WTC11 (cell line): Measurements from ENCODE around the gene LIN9.

ENCODE experiments used
- CREM ChIP-seq: sonication (generic); formaldehyde crosslinking; IDR thresholded peaks from 2 replicates; pipeline ENCODE4 v1.8.1; 2022; ENCODE audit warnings: mild to moderate bottlenecking, missing genetic modification reagents, moderate library complexity
- ESRRA ChIP-seq: sonication (generic); formaldehyde crosslinking; IDR thresholded peaks from 2 replicates; pipeline ENCODE4 v1.8.1; 2022; ENCODE audit warnings: mild to moderate bottlenecking, missing genetic modification reagents, borderline replicate concordance
- ETV6 ChIP-seq: sonication (generic); formaldehyde crosslinking; IDR thresholded peaks from 2 replicates; pipeline ENCODE4 v1.8.1; 2022; ENCODE audit warnings: mild to moderate bottlenecking, missing genetic modification reagents
- FOXJ3 ChIP-seq: sonication (generic); formaldehyde crosslinking; IDR thresholded peaks from 2 replicates; pipeline ENCODE4 v1.9.0; 2021; ENCODE audit warnings: missing genetic modification reagents, mild to moderate bottlenecking, borderline replicate concordance
- FOXK1 ChIP-seq: sonication (generic); formaldehyde crosslinking; IDR thresholded peaks from 2 replicates; pipeline ENCODE4 v1.8.0; 2022; ENCODE audit warnings: mild to moderate bottlenecking, moderate library complexity, missing genetic modification reagents
- NFE2L1 ChIP-seq: sonication (generic); formaldehyde crosslinking; IDR thresholded peaks from 2 replicates; pipeline ENCODE4 v1.8.1; 2023; ENCODE audit warnings: missing genetic modification reagents
- NFYB ChIP-seq: sonication (generic); formaldehyde crosslinking; conservative IDR thresholded peaks from 2 replicates; pipeline ENCODE4 v1.8.0; 2022; ENCODE audit warnings: low read depth, missing genetic modification reagents
- TEAD4 ChIP-seq: sonication (generic); formaldehyde crosslinking; IDR thresholded peaks from 2 replicates; pipeline ENCODE4 v1.8.0; 2022; ENCODE audit warnings: mild to moderate bottlenecking, missing genetic modification reagents
- TF ChIP-seq, protein P1 (sequence below): fragments of 200-600 bp; IDR thresholded peaks from 2 replicates; pipeline ENCODE4 v1.8.0; 2022; ENCODE audit warnings: antibody characterized with exemption
- TF ChIP-seq, protein P2 (sequence below): sonication (generic); formaldehyde crosslinking; IDR thresholded peaks from 2 replicates; pipeline ENCODE4 v1.8.0; 2022; ENCODE audit warnings: mild to moderate bottlenecking, missing genetic modification reagents
- TF ChIP-seq, protein P3 (sequence below): sonication (generic); formaldehyde crosslinking; IDR thresholded peaks from 2 replicates; pipeline ENCODE4 v1.8.0; 2022; ENCODE audit warnings: mild to moderate bottlenecking, missing genetic modification reagents
- TF ChIP-seq, protein P4 (sequence below): sonication (generic); formaldehyde crosslinking; IDR thresholded peaks from 2 replicates; pipeline ENCODE4 v1.8.1; 2022; ENCODE audit warnings: mild to moderate bottlenecking, moderate library complexity, missing genetic modification reagents

DNA sequence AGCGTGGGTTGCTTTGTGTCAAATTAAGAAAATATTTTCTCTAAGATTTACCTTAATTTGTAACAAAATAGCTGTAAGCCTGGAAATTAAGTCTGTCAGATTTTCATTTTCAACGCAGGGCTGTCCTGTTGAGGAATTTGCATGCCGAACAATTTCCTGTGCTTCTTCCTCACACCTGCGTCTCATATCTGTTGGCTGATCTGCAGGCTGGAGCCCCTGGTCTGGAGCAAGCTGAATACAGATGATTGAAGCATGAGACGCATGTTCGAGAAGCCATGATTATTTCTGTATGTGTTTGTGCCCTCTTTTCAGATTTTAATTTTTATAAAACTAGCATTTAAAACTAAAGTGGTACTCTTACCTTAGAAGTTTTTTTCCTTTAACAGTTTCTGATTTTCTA lies 75.7 kb downstream of the LIN9 start:
- TF ChIP-seq, protein P1, sequence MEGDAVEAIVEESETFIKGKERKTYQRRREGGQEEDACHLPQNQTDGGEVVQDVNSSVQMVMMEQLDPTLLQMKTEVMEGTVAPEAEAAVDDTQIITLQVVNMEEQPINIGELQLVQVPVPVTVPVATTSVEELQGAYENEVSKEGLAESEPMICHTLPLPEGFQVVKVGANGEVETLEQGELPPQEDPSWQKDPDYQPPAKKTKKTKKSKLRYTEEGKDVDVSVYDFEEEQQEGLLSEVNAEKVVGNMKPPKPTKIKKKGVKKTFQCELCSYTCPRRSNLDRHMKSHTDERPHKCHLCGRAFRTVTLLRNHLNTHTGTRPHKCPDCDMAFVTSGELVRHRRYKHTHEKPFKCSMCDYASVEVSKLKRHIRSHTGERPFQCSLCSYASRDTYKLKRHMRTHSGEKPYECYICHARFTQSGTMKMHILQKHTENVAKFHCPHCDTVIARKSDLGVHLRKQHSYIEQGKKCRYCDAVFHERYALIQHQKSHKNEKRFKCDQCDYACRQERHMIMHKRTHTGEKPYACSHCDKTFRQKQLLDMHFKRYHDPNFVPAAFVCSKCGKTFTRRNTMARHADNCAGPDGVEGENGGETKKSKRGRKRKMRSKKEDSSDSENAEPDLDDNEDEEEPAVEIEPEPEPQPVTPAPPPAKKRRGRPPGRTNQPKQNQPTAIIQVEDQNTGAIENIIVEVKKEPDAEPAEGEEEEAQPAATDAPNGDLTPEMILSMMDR: no peak
- TF ChIP-seq FOXK1 (CRISPR knock-in tag) (no peak), ETV6 (CRISPR knock-in tag) (no peak), CREM (CRISPR knock-in tag) (no peak), ESRRA (CRISPR knock-in tag) (no peak), FOXJ3 (CRISPR knock-in tag) (no peak), NFE2L1 (CRISPR knock-in tag) (no peak), TEAD4 (no peak), NFYB (CRISPR knock-in tag) (no peak)
- TF ChIP-seq, protein P2, sequence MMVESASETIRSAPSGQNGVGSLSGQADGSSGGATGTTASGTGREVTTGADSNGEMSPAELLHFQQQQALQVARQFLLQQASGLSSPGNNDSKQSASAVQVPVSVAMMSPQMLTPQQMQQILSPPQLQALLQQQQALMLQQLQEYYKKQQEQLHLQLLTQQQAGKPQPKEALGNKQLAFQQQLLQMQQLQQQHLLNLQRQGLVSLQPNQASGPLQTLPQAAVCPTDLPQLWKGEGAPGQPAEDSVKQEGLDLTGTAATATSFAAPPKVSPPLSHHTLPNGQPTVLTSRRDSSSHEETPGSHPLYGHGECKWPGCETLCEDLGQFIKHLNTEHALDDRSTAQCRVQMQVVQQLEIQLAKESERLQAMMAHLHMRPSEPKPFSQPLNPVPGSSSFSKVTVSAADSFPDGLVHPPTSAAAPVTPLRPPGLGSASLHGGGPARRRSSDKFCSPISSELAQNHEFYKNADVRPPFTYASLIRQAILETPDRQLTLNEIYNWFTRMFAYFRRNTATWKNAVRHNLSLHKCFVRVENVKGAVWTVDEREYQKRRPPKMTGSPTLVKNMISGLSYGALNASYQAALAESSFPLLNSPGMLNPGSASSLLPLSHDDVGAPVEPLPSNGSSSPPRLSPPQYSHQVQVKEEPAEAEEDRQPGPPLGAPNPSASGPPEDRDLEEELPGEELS: no peak
- TF ChIP-seq, protein P3, sequence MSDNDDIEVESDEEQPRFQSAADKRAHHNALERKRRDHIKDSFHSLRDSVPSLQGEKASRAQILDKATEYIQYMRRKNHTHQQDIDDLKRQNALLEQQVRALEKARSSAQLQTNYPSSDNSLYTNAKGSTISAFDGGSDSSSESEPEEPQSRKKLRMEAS (CRISPR knock-in tag): no peak
- TF ChIP-seq, protein P4, sequence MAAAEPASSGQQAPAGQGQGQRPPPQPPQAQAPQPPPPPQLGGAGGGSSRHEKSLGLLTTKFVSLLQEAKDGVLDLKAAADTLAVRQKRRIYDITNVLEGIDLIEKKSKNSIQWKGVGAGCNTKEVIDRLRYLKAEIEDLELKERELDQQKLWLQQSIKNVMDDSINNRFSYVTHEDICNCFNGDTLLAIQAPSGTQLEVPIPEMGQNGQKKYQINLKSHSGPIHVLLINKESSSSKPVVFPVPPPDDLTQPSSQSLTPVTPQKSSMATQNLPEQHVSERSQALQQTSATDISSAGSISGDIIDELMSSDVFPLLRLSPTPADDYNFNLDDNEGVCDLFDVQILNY (CRISPR knock-in tag): no peak
